ENCODE results near the gene CCDC70. TPM values are rescaled to one million over a fixed set of nuclear protein-coding genes. Genes with fewer than 3 reads are reported as not detected.

CCDC70 gene
- total RNA-seq, 1 experiment from 2014 or later = not detected

DNA sequence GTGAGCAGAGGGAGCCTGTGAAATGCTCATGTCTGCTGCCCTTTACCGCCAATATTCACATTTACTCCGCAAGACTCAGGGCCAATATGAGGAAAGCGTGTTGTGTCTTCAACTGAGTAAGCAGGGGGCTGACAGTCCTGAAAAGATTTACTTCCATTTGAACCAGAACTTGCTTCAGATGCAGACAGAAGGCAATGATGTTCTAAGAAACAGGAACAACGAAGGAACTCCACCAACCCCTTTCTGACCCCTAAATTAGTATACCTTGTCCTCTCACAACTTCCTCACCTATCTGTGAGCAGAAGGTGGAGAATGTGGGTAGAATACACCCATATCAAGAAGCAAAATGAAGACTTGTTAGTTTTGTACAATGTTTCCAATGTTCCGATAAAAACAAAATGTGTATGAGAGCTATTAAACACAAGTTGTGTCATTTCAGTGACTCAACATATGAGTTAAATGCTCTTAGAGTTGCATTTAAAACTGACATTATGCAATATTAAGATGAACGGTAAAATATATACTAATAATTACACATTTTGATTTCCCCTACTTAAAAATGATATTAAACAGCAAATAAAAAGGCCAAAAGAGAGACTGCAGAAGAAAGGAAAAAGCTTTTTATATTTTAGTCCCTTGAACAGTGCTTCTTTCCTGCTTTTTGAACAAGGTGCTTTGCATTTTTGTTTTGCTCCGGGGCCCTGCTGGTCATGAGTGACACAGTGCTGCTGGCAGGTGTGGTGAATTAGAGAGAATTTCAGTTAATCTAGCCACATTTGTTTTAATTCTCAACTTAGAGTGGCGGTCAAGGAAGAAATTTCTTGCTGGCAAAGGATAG lies 32.8 kb upstream of the CCDC70 start:
- peaks cover 17% of the 10 kb centered on the region; the same call in 1 of the 2 replicates for H3K27me3 ChIP-seq (ENCODE audit: low read length)
- POLR2A ChIA-PET (ENCODE audit: unreplicated experiment) = no interaction called here
- CTCF ChIA-PET = interaction anchor here (0.6 kb wide), 2 partner anchors 16 to 277 kb away, joined by 3 to 5 read pairs; no protein-coding TSS in a partner anchor

DNA sequence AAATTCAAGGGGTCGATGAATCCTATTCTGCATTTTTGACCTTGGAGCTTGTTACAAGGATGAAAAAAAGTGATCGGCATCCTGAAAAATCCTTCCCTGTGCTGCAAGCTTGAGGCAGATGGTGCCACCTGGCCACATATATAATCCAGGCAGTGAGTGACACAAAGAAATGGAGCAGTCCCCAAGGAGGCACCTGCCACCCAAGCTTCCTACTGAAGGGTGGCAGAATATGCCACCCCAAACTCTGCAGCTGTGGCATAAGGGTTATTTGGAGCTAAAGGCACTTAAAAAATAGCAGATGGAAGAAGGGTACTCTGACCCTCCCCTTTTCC lies 32.2 kb upstream of the CCDC70 start:
- Histone ChIP-seq H3K27ac (ENCODE audit: low read length) (no peak overlapping the region), H3K4me2 (ENCODE audit: low read length) (no peak overlapping the region), H3K4me1 (ENCODE audit: insufficient read depth, low read length) (no peaks in the 10 kb centered on the region), H3K9ac (ENCODE audit: low read length) (no peak overlapping the region), H3K4me3 (ENCODE audit: low read length) (no peak overlapping the region), H3K27me3 (ENCODE audit: low read length) (peaks cover 17% of the 10 kb centered on the region; the same call in 1 of the 2 replicates), H2AFZ (ENCODE audit: low read length) (no peak overlapping the region), H3K36me3 (ENCODE audit: low read depth, low read length) (no peaks in the 10 kb centered on the region), H3K9me3 (ENCODE audit: low read length) (no peaks in the 10 kb centered on the region), H3F3A (ENCODE audit: low read length, unreplicated experiment) (no peaks in the 10 kb centered on the region), H3K9me2 (replicated peaks; ENCODE audit: low read length) (no peaks in the 10 kb centered on the region), H4K20me1 (ENCODE audit: low read length) (no peaks in the 10 kb centered on the region), H3K79me2 (ENCODE audit: low read length) (no peaks in the 10 kb centered on the region)
- intact Hi-C loops (cut with micrococcal nuclease) = no loop called here
- DNase-seq = no peak
- no TSS peak for BruUV-seq (replicated peaks)
- ChIA-PET CTCF (interaction anchor here (0.6 kb wide), 1 partner anchor 16 kb away, joined by 3 read pairs; no protein-coding TSS in a partner anchor), POLR2A (ENCODE audit: unreplicated experiment) (no interaction called here)
- ATAC-seq = no peak
- TF ChIP-seq, protein P1, sequence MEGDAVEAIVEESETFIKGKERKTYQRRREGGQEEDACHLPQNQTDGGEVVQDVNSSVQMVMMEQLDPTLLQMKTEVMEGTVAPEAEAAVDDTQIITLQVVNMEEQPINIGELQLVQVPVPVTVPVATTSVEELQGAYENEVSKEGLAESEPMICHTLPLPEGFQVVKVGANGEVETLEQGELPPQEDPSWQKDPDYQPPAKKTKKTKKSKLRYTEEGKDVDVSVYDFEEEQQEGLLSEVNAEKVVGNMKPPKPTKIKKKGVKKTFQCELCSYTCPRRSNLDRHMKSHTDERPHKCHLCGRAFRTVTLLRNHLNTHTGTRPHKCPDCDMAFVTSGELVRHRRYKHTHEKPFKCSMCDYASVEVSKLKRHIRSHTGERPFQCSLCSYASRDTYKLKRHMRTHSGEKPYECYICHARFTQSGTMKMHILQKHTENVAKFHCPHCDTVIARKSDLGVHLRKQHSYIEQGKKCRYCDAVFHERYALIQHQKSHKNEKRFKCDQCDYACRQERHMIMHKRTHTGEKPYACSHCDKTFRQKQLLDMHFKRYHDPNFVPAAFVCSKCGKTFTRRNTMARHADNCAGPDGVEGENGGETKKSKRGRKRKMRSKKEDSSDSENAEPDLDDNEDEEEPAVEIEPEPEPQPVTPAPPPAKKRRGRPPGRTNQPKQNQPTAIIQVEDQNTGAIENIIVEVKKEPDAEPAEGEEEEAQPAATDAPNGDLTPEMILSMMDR (conservative IDR thresholded peaks at IDR 0.05; ENCODE audit: low read depth, low read length) = no peak
- no peak for TF ChIP-seq EZH2 (IDR thresholded peaks at IDR 0.05; ENCODE audit: low read length, unreplicated experiment)

More for the DNA sequence above, 32.8 kb upstream of the CCDC70 start:
- Histone ChIP-seq H3K27ac (ENCODE audit: low read length) (no peak overlapping the region), H3K4me1 (ENCODE audit: insufficient read depth, low read length) (no peaks in the 10 kb centered on the region), H3K4me2 (ENCODE audit: low read length) (no peak overlapping the region), H2AFZ (ENCODE audit: low read length) (no peak overlapping the region), H3K36me3 (ENCODE audit: low read depth, low read length) (no peaks in the 10 kb centered on the region), H3K79me2 (ENCODE audit: low read length) (no peaks in the 10 kb centered on the region), H3F3A (ENCODE audit: low read length, unreplicated experiment) (no peaks in the 10 kb centered on the region), H3K9me3 (ENCODE audit: low read length) (no peaks in the 10 kb centered on the region), H3K4me3 (ENCODE audit: low read length) (no peak overlapping the region), H3K9ac (ENCODE audit: low read length) (no peak overlapping the region), H3K9me2 (replicated peaks; ENCODE audit: low read length) (no peaks in the 10 kb centered on the region), H4K20me1 (ENCODE audit: low read length) (no peaks in the 10 kb centered on the region)
- intact Hi-C loops (cut with micrococcal nuclease) = no loop called here
- DNase-seq = no peak
- no peak for ATAC-seq
- TF ChIP-seq, protein P1 (conservative IDR thresholded peaks at IDR 0.05; ENCODE audit: low read depth, low read length) = no peak
- TF ChIP-seq EZH2phosphoT487 (IDR thresholded peaks at IDR 0.05; ENCODE audit: borderline replicate concordance, low read length) (no peak), EZH2 (IDR thresholded peaks at IDR 0.05; ENCODE audit: low read length, unreplicated experiment) (no peak)
- BruUV-seq (replicated peaks) = no TSS peak

DNA sequence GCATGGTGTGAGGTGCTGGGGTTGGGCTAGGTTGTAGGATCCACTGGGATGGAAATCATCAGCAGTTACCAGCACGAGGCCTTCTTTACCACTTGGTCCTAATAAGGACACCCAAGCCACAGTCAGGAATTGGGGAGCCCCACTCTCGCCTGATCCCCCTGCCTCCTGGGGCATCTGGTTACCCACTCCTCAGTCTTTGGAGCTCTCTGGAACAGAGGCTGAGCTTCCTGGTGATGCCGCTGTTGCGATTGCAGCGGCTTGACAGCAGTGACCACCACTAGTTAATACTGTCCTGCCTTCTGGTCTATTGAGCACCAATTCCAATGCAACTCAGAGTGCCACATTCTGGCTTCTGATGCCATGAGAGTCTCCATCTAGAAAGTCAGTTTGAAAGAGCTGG lies 30.2 kb upstream of the CCDC70 start:
- Histone ChIP-seq H3K9ac (ENCODE audit: low read length) (no peak overlapping the region), H3K27me3 (ENCODE audit: low read length) (peaks cover 17% of the 10 kb centered on the region; the same call in 1 of the 2 replicates), H3K27ac (ENCODE audit: low read length) (no peak overlapping the region), H3K9me2 (replicated peaks; ENCODE audit: low read length) (no peaks in the 10 kb centered on the region), H3K9me3 (ENCODE audit: low read length) (no peaks in the 10 kb centered on the region), H3K36me3 (ENCODE audit: low read depth, low read length) (no peaks in the 10 kb centered on the region), H2AFZ (ENCODE audit: low read length) (no peak overlapping the region), H3K4me1 (ENCODE audit: insufficient read depth, low read length) (no peaks in the 10 kb centered on the region), H4K20me1 (ENCODE audit: low read length) (no peaks in the 10 kb centered on the region), H3K4me2 (ENCODE audit: low read length) (no peak overlapping the region), H3K4me3 (ENCODE audit: low read length) (no peak overlapping the region), H3F3A (ENCODE audit: low read length, unreplicated experiment) (no peaks in the 10 kb centered on the region), H3K79me2 (ENCODE audit: low read length) (no peaks in the 10 kb centered on the region)
- ChIA-PET POLR2A (ENCODE audit: unreplicated experiment) (no interaction called here), CTCF (no interaction called here)
- TF ChIP-seq EZH2 (IDR thresholded peaks at IDR 0.05; ENCODE audit: low read length, unreplicated experiment) (no peak), EZH2phosphoT487 (IDR thresholded peaks at IDR 0.05; ENCODE audit: borderline replicate concordance, low read length) (no peak)
- TF ChIP-seq, protein P1 (conservative IDR thresholded peaks at IDR 0.05; ENCODE audit: low read depth, low read length) = no peak
- no TSS peak for BruUV-seq (replicated peaks)
- no peak for DNase-seq
- intact Hi-C loops (cut with micrococcal nuclease) = no loop called here
- no peak for ATAC-seq
